HG02840 (cell line): ENCODE measurements around the gene CLCN7.
"Not testable (repeated sequence)": the region's sequence is repeated elsewhere in the genome, so short reads cannot be mapped to it uniquely, and the experiment has no call there.

Experiments
- ATAC-seq: cut with Tn5 transposase; IDR thresholded peaks from one replicate; pipeline ENCODE4 v1.9.1; 2021; ENCODE audit warnings: mild to moderate bottlenecking, moderate library complexity, moderate number of reproducible peaks; ENCODE audit not compliant: unreplicated experiment, low FRiP score

The CLCN7 gene

GRCh38 chr16:1488619-1489018, 13.8 kb upstream of the CLCN7 start, which contains the start of gene PTX4:
PTX4 (minus strand) TSS chr16:1488944; CDS start chr16:1488909, 35 bp downstream.
- ATAC-seq, result no peak

DNA sequence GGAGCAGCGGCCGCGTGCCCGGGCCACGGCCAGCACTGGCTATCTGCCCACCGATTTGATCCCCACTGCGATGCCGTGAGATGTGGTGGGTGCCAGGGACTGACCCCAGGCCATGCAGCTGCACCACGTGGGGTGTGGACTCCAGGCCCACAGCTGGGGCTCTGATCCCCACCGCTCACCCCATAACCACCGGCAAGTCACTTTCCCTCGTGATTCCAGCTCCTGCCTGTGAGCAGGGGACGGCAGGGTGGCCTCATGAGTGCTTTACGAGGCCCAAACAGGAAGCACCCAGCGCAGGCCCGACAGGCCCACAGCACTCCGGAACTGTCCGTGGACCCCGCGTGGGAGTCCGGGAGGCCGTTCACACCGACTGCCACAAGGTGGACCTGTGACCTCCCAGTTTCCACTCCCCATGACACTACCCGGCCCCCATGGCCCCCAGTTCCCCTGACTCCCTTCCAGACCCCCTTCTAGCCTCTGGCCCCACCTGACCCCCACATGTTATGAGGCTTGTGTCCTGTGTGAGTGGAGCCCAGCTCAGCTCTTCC, 13.3 kb upstream of the CLCN7 start:
- ATAC-seq, result no peak

GRCh38 chr16:1487395-1488053, 12.7 kb upstream of the CLCN7 start:
- ATAC-seq, result no peak

GRCh38 chr16:1486551-1487390, 11.9 kb upstream of the CLCN7 start:
- no peak for ATAC-seq

DNA sequence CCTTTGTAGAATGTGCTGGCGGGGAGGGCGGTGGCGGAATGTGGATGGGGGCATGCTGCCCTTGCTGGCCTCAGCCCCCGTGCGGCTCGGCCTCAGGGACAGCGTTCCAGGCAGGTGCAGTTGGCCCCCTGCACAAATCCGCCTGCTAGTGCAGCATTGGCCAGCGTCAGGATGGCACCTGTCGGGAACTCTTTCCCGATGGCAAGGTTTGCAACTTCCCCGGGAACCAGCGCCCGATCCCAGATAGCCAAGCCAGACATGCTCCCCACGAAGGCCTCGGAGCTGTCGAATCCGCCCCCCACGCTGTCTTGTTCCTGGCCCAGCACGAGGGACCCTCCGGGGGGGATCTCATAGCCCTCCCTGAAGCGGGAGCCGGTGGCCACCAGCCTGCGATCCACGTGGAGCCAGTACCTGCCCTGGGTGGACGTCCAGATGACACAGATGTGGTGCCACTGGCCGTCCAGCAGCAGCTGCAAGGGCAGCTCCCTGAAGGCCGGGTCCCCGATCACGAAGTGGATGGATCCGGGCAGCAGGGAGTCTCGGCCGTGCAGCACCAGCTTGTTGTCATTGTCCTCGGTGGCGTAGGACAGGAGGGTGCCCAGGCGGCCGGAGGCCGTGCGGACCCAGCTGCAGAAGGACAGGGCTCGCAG, 11.1 kb upstream of the CLCN7 start:
- ATAC-seq, result no peak

DNA sequence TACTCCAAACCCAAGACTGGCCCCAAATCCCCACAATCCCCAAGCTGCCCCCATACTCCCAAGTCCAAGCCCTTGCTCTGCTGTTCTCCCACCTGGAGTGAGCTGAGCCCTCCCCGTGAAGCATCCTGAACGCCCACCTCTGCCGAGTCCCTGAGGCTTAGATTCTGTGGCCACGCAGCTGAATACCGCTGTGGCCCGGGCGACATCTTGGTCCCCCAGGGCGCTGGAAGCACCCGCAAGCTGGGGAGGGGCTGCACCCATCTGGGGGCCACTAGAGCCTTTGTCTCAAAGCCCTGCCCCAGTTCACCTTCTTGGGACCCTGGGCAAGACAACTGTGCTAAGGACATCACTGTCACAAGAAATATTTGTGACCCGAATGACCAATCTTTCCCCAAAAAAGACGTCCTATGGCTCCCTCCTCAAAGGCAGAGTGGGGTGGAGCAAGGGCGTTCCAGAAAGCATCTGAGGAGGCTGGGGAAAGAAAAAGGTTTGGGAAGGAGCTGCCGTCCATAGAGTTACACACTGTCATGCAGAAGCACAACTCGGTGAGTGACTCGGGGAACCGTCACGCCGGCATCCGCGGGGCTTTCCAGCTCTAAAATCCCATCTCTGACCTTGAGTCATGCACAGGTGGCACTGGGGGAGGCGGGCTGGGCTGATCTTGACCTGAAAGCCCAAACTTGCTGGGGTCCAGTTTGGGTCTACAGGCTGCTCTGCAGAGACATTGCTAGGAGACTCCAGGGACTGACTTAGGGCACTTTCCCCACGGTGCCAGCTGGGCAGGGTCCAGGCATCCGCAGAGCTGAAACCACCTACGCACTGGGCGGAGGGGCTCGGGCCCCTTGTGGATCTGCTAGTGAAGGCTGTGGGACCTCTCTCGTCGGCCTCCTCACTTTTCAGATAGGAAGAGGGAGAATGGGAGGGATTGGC, 7.3 kb upstream of the CLCN7 start:
- no peak for ATAC-seq

DNA sequence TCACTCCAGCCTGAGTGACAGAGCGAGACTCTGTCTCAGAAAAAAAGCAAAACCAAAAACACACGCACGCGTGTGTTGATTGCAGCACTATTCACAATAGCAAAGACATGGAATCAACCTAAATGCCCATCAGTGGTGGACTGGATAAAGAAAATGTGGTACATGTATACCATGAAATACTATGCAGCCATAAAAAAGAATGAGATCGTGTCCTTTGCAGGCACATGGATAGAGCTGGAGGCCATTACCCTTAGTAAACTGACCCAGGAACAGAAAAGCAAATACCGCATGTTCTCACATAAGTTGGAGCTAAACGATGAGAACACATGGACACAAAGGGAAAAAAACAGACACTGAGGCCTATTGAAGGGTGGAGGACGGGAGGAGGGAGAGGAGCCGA, 4.1 kb upstream of the CLCN7 start:
- not testable (repeated sequence) for ATAC-seq

DNA sequence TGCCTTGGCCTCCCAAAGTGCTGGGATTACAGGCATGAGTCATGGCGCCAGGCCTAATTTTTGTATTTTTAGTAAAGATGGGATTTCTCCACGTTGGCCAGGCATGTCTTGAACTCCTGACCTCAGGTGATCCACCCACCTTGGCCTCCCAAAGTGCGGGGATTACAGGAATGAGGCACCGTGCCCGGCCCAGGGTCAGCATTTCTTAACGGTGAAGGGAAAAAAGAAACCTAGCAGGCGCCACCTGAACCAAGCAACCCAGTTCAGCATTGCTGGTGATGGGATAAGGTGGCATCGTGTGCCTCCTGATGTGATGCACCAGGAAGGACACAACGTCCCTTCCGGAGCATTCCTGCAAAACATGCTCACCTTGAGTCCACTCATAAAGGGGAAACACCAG, 2.2 kb upstream of the CLCN7 start:
- no peak for ATAC-seq

DNA sequence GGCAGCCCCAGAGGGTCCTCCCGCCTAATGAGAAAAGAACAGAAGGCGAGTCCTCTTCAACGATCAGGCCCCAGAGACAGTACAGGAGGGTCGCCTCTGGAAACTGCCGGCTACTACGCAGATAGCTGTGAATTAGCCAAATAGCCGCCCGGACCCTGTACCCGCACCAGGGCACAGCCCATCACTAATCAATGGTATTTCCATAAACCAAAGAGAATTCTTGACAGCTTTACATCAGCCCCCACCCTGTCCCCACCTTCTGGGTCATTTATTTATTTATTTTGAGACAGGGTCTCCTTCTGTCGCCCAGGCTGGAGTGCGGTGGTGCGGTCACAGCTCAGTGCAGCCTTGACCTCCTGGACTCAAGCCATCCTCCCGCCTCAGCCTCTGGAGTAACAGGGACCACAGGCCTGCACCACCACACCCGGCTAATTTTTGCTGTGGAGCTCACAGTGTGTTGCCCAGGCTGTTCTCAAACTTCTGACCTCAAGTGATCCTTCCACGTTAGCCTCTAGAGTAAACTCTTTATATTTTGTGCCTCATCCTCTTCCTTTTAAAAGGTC, 805 bp upstream of the CLCN7 start:
- peak; percentile 4 for ATAC-seq

DNA sequence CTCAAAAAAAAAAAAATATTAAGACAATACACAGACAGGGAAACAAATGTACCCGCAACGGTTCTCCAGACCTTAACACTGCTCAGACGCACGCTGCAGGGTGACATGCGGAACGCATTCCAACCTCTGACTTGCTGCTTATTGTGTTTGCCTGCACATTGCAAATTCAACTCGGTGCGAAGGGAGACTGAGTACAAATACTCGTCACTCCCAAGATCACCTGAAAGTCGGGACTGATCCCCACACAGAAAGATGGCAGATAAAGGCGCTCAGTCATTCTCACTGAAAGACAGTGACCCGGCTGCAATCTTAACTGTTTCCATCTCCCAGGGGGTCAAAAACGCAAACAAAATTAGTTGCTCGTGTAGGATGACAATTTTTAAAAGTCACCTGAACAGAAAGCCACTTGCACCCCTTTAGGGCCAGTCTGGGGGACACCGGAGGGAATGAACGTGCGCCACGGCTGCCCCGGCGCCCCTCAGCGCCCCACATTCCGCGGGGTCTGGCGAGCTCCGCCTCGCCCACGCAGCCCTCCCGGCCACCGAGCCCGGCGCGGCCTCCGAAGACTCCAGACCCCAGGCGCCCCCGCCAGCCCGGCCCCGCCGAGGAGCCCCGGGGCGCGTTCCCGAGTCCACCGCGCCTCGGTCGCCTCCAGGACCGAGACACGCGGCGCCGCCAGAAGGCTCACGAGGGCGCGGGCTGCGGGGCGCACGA, 589 bp downstream of the CLCN7 start:
- peak; percentile 16 for ATAC-seq

- no peak for ATAC-seq
Observed at GRCh38 chr16:1472974-1473373, 1.9 kb downstream of the CLCN7 start.

DNA sequence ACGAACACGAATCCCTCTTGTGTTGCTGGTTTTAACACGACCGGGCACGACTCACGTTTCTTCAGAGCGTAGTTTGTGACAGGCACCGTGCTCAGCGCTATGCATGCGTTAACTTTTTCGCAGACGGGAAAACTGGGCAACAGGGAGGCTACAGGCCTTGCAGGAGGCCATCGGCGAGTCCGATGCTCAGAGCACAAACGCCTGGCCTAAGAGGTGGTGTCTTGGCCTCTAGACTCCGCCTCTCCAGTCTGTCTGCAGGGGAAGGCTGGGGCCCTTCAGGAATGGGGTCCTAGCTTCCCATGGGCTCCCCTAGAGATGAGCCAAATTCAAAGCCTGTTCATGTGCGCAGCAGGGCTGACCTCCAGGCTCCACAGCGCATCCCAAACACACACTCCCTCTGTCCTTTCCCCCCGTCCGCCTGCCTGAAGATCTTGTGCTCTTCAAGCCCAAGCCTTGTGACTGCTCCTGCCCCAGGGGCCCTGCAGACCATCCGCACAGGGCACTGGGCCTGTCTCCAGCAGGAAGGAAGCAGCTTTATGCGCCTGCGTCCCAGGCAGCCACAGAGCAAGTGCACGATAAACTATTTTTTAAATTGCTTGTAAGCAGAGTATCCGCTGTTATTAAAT, 3.1 kb downstream of the CLCN7 start:
- no peak for ATAC-seq

DNA sequence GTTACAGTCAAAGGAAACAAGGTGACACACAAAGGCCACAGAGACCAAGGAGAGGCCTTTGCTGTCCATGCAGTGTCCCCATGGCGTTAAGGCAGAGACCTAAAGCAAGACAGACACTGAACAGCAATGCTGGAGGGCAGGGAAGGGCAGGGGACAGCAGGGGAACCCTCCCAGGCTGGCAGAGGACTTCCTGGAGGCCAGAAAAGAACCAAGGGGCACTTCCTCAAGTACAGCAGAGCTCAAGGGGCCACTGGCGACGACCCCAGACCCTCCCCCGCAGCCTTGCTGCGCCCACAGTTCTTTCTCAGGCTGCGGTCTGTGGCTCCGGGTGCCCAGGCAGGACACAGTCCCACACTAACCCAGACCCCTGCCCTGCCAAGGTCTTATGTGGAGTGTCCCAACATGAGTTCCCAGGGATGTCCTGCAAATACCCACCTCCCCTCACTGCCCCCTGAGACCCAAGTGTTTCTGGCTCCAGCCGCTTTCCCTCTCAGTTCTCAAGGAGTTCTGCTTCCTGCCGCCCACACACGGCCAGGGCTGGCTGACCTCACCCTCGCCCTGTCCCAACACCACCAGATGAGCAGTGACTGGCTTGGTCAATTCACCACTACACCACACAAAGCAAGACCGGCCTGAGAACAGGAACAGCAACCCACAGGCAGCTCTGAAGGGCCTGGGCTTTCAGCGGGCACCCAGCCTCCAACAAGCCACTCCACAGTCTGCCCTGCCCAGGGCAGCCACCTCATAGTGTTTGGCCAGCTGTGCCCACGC, 4.2 kb downstream of the CLCN7 start:
- ATAC-seq, result no peak

DNA sequence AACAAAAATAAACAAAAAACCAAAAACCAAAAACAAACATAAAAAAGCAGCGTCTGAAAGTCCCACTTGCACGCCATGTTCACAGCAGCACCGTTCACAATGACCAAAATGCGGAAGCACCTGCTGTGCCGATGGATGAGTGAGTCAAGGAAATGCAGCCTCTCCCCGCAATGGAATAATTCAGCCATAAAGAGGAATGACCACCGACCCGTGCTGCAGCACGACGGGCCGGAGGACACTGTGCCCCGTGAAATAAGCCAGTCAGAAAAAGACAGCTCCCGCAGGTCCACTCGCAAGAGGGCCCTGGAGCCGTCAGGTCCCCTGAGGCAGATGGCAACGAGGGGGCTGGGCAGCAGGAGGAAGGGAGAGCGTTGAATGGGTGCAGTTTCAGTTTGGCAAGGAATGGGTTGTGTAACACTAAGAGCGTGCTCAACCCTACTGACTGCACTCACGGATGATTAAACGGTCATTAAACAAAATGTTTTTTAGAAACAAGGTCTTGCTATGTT, 5.1 kb downstream of the CLCN7 start:
- no peak for ATAC-seq

DNA sequence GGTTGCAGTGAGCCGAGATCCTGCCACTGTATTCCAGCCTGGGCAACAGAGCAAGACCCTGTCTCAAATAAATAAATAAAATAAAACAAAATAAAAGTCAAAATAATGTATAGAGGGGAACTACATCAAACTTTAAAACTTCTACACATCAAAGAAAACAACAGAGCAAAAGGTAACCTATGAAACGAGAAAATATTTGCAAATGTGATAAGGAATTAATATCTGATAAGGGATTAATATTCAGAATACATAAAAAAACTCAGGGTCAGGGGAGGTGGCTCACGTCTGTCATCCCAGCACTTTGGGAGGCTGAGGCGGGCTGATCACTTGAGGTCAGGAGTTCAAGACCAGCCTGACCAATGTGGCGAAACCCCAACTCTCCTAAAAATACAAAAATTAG, 5.7 kb downstream of the CLCN7 start:
- not testable (repeated sequence) for ATAC-seq

- no peak for ATAC-seq
Observed at GRCh38 chr16:1468426-1468810, 6.4 kb downstream of the CLCN7 start.

- ATAC-seq, result no peak
Observed at GRCh38 chr16:1466968-1467521, 7.8 kb downstream of the CLCN7 start.
